HG03066 (cell line): Measurements from ENCODE around the gene PTPA.

ENCODE experiments used
- ATAC-seq: cut with Tn5 transposase; IDR thresholded peaks from one replicate; pipeline ENCODE4 v1.9.1; 2021; ENCODE audit warnings: low read depth; ENCODE audit not compliant: unreplicated experiment

PTPA gene

DNA sequence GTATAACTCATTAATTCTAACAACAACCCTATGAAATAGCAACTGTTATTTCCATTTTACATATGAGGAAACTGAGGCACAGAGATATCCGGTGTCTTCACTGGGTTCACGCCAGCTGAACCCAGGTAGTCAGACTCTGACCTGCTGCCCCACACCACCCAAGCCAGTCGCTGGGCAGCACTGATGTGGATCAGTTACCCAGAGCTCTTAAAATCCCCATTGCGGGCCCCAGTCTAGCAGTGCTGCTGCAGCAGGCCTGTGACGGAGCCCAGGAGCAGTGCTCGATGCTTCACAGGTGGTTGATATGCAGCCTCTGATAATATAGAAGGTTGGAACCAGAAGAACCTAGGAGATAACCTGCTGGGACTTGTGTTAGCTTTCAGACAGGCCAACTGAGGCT lies 24.3 kb downstream of the PTPA start:
- ATAC-seq = no peak

DNA sequence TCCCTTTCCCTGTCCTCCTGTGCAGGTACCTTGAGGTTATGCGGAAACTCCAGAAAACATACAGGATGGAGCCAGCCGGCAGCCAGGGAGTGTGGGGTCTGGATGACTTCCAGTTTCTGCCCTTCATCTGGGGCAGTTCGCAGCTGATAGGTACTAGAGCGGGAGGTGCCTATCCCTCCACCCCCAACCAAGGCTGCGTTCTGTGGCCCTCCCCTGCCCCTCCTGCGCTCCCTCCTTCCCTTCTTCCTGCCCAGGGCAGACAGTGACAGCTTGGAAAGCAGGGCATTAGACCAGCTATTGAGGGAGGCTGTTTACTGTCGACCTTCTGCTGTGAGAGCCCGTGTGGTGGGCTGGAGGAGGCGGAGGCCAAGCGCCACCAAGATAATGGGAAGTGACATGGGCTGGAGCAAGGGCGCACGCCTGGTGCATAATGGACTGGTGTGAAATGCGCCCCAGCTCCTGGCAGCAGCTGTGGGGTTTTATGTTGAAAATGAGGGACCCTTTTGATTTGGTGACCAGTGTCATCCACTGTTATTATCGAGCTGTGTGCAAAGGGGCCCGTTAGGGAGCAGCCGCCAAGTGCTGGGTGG lies 25.3 kb downstream of the PTPA start:
- ATAC-seq = no peak

DNA sequence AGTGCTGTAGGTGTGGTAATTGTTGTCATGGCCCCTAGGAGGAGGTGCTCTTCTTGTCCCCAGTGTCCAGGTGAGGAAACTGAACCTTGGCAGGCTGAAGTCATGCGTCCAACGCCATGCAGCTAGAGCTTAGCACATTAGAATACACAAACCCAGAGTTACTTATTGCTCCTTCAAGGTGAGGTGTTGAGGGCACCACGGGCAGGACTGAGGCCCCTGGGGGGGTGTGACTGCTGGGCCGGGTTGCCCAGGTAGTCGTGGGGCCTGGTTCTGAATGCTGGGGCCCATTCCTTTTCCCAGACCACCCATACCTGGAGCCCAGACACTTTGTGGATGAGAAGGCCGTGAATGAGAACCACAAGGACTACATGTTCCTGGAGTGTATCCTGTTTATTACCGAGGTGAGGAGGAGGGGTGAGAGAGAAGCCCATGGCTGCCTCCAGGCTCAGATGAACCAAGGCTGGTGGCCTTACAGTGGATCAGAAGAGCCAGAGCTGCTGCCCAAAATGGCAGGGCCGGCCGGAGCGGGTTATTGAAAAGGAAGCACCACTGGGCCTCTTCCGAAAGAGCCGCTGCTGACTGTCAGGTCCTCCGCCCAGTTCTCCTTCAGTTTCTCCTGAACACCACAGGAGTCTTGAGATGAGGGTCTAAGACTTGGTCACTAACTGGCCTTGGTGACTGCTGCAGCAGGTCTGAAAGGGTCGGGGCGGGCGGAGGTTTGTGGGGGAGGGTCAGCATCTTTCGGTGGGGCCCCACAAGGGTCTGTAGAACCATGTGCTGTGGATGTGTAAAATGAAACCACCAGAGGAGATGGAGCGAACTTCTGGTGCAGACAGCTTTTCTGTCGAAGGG lies 26.3 kb downstream of the PTPA start:
- ATAC-seq = no peak

GRCh38 chr9:129138144-129138462 lies 26.9 kb downstream of the PTPA start:
- ATAC-seq = no peak

DNA sequence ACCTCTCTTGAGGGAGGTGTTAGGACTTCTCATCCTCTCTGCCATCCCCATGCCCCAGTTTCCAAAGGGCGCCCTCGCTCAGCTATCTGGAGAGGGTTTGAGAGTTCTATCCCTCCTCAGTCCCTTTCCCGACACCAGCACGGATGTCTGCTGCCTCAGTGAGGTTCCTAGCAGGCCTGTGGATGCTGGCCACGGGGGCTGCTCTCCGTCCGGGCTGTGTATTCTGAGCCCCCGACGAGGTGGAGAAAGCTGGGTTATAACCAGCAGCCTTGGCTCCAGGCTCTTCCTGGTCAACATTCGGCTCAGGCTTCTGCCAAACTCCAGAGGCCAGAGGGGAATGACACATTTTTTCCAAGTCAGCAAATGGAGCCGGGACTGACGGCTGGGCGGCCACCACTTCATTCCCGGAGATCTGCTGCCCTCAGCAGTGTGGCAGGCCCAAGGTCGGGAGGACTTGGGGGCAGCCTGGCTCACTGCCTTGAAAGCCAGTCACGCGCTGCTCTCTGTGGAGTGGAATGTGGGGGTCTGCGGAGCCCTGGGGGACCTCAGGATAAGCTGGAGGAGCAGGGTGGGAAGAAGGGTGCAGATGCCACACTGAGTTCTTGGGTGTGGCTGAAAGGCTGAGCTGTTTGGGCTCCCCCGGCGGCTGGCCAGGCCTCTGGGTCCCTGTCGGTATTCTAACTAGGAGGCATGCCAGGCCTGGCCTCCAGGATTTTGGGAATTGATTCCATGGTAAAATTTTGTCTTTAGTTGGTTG lies 27.4 kb downstream of the PTPA start:
- ATAC-seq = no peak

- peak; percentile 29 for ATAC-seq
Measured at GRCh38 chr9:129139233-129139992, 28.2 kb downstream of the PTPA start.

DNA sequence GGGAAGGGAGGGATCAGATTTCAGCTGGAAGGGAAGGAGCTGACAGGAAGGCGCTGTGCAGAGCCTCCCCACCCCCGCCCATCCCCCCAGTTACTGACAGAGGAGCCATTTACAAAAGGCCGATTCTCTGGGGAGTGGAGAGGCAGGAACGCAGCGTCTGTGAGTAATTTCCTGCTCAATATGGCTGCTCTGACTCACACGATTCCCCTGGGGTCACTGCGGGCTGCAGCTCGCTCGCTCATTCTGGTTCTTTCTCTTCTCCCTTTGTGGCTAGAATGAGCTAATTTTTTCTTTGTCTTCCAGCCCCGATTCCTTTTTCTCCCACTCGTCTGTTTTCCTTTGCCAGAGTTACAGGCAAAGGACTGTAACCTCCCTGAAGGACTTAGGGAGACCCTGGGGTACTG lies 28.8 kb downstream of the PTPA start:
- peak; percentile 61 for ATAC-seq

DNA sequence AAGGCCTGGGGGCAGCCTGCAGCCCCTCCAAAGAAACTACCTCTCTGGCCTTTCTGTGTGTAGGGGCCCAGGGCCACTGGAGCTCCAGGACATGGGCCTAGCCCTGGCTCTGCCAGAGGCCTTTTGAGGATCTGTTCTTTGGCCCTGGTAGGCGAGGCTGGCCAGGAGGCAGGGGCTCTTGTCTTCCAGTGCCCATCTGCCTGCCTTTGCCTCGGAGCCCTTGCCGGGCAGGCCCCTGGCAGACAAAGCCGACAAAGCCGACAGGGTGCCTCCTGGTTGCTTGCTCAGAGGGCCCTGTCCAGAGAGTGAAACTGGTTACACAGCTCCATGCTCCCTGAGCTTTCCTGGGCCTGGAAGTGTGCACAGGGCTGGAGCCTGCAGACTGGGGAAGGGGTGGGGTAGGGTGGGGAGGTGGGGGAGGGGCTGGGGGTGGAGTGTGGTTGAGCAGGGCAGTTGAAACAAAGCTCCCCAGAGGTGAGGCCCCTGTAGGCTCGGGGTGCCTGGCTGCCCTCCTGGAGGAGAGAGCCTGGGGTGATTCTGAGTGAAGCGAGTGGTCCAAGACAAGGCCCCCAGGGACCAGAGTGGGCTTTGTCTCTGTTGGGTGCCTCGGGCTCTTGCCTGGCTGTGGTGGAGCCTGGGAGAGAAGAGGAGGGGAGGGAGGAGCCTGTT lies 29.3 kb downstream of the PTPA start:
- ATAC-seq = no peak

DNA sequence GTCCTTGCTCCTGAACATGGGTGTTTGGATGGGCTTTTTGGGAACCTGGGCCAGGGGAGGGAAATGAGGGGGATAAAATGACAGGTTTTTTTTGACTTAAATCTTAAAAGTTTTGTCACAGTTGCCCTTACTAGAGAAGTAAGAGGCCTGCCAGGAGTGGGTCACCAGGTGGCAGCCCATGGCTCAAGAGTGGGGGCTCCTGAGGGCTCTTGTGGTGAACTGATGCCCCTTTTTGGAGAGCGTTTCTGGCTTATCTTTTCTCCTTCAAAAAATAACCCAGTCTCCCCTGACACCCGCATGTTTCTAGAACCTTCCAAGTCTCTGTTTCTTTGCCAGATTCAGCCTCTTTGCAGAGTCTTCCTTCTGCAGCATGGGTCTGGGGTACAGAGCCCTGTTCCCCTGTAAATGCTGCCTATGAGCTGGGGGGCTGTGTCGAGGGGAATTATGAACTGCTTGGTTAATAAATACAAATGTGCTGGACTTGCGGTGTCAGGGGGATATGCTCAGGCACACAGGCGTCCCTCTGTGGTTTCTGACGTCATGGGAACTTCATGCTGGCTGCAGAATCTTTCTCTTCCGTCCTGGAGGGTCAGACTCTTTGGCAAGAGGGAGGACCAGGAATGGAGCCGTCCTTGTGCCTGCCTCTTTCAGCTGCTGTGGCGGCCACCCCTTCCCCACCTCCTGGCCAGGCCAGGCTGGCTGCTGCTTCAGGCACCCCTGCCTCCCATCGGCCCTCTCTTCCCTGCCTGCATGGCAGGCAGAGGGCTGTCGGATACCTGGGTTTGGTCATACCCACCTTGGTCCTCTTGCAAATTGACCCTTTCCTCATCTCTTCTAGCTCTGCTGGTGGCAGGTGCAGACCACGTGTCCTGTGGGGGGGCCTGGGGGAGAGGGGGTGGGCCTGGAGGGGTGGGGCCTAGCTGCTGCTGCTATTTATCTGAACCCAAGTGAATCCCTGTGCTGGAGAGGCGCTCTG lies 30.1 kb downstream of the PTPA start:
- no peak for ATAC-seq

- no peak for ATAC-seq
Measured at GRCh38 chr9:129142138-129142935, 31.1 kb downstream of the PTPA start.

GRCh38 chr9:129143031-129143927 lies 32.1 kb downstream of the PTPA start:
- ATAC-seq = no peak

DNA sequence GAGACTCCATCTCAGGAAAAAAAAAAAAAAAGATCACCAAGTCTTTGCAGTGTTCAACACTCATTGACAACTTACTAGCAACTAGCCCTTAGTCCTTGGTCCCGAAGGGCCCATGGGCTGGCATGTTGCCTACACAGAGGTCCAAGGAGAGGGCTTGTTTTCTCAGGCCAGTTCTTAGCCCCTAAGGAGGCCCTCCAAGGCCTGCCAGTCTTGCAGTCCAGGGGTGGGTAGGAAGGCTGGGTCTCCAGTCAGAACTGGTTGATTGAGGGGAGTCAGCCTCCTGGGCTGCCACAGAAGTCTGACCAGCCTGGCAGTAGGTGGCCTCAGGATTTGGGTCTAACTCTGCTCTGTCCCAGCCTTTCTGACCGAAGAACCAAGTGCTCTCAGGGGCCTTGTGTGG lies 34.1 kb downstream of the PTPA start:
- no peak for ATAC-seq

GRCh38 chr9:129145841-129146292 lies 34.7 kb downstream of the PTPA start:
- no peak for ATAC-seq

DNA sequence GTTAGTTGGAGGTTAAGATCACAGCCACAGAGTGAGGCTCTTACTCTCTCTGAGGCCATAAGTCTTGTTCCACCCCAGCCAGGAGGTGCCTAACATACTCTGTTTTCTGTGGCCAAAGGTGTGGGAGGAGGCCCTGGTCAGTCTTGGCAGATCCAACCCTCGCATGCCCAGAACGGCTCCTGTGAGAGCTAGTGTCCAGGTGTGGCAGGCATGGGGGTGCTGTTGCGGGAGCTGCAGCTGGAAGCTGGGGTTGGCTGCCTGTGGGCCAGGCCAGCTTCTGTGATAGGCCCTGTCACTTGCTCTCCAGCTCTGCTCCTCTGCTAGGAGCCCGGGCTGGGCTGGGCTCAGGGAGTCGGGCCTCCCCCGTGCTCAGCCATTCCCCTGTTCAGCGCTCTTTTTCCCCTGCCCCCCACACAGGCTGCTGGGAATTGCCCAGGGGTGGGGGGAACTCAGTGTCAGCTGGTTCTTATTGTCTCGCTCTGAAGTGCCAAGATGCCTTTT lies 35.3 kb downstream of the PTPA start:
- ATAC-seq = no peak

DNA sequence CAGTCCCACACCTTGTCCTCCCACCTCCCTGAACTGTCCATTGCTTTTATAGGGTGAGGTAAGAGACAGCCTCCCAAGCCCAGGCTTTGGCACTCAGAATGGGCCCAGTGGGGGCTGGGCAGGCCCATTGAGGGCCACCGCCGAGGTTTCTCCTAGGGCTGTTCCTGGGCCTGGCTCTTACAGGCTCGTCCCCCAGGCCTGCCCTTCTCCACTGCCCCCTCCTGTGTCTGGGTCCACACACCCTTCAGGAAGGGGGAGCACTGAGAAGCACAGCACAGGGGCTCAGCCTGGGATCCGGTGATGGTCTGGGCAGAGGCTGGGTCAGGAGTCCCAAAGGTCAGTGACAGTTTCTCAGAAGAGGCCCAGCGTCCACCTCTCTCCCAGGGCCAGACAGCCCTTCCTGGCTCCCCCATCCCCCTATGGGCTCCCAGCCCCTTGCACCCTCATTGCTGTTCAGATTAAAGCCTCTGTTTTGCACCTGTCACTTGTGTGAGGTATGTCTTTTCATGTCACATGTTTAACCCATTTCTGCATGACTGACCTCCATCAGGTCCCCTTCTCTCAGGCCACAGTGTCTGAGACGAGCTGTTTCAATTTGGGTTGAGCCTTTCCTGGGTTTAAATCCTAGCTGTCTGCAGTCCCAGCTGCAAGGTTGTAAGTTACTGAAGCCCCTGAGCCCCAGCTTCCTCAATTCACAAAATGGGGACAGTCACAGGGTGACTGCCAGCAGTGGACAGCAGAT lies 37.4 kb downstream of the PTPA start:
- no peak for ATAC-seq

- ATAC-seq = no peak
Measured at GRCh38 chr9:129149442-129149841, 38.2 kb downstream of the PTPA start.

GRCh38 chr9:129150122-129150521 lies 38.9 kb downstream of the PTPA start:
- no peak for ATAC-seq
